HEK293T (cell line): ENCODE results near the gene PPP1R37.

Experiments
- BHLHE40 ChIP-seq: fragments of 450-650 bp; IDR thresholded peaks from 2 replicates; pipeline ENCODE4 v1.6.1; 2016; ENCODE audit warnings: mild to moderate bottlenecking, moderate library complexity, borderline replicate concordance
- ELF4 ChIP-seq: fragments of 450-650 bp; IDR thresholded peaks from 2 replicates; pipeline ENCODE4 v1.6.1; 2017; ENCODE audit warnings: antibody characterized with exemption
- FOXK2 ChIP-seq: fragments of 450-650 bp; IDR thresholded peaks from 2 replicates; pipeline ENCODE4 v1.6.1; 2016; ENCODE audit warnings: mild to moderate bottlenecking
- FOXM1 ChIP-seq: fragments of 450-650 bp; IDR thresholded peaks from 2 replicates; pipeline ENCODE4 v1.6.1; 2017; ENCODE audit warnings: mild to moderate bottlenecking, borderline replicate concordance
- HDGF ChIP-seq: fragments of 450-650 bp; IDR thresholded peaks from 2 replicates; pipeline ENCODE4 v1.6.1; 2017; ENCODE audit warnings: antibody characterized with exemption, borderline replicate concordance
- NFRKB ChIP-seq: fragments of 450-650 bp; IDR thresholded peaks from 2 replicates; pipeline ENCODE4 v1.6.1; 2016; ENCODE audit warnings: mild to moderate bottlenecking, moderate library complexity
- SP1 ChIP-seq: fragments of 450-650 bp; IDR thresholded peaks from 2 replicates; pipeline ENCODE4 v1.6.1; 2017
- SUZ12 ChIP-seq: fragments of 450-650 bp; IDR thresholded peaks from 2 replicates; pipeline ENCODE4 v1.6.1; 2016; ENCODE audit warnings: mild to moderate bottlenecking
- TARDBP ChIP-seq: fragments of 450-650 bp; IDR thresholded peaks from 2 replicates; pipeline ENCODE4 v1.6.1; 2016
- ZNF384 ChIP-seq: fragments of 450-650 bp; IDR thresholded peaks from 2 replicates; pipeline ENCODE4 v1.6.1; 2016
- TF ChIP-seq, protein P1 (sequence below): fragments of 450-650 bp; IDR thresholded peaks from 2 replicates; pipeline ENCODE4 v1.6.1; 2016

DNA sequence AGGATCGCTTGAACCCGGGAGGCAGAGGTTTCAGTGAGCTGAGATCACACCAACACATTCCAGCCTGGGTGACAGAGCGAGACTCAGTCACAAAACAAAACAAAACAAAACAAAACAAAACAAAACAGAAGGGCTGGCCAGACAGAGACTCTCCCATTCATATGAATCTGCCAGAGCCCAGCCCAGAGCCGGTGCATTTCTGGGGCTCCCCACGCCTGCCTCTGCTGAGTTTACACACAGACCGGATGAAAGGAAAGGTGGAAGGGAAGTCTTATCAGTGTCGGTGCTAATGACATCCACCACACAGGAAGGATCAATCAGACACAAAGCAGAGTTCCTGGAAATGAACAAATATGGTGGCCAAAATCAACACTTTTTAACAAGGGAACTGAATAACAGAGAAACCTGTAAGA lies 78.2 kb downstream of the PPP1R37 start:
- no peak for TF ChIP-seq FOXM1
- no peak for TF ChIP-seq SUZ12
- TF ChIP-seq ZNF384 = no peak
- TF ChIP-seq, protein P1, sequence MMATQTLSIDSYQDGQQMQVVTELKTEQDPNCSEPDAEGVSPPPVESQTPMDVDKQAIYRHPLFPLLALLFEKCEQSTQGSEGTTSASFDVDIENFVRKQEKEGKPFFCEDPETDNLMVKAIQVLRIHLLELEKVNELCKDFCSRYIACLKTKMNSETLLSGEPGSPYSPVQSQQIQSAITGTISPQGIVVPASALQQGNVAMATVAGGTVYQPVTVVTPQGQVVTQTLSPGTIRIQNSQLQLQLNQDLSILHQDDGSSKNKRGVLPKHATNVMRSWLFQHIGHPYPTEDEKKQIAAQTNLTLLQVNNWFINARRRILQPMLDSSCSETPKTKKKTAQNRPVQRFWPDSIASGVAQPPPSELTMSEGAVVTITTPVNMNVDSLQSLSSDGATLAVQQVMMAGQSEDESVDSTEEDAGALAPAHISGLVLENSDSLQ = no peak
- TF ChIP-seq TARDBP = no peak
- no peak for TF ChIP-seq NFRKB
- TF ChIP-seq SP1 = no peak
- no peak for TF ChIP-seq ELF4
- no peak for TF ChIP-seq BHLHE40
- no peak for TF ChIP-seq FOXK2
- TF ChIP-seq HDGF = no peak
